D721Med (cell line): ENCODE measurements around the gene GATA6.

ENCODE experiments used
- DNase-seq: peaks from one replicate; pipeline ENCODE4 v3.0.0; 2011; ENCODE audit warnings: low spot score; ENCODE audit not compliant: insufficient read length
- FAIRE-seq: peaks from 2 replicates; lab custom pipeline; 2011; peaks lifted over from hg19 to GRCh38; lab: Jason Lieb, UNC
- TF ChIP-seq, protein P1 (sequence below): IDR thresholded peaks from 2 replicates; pipeline ENCODE4 v1.5.1; 2012; ENCODE audit warnings: mild to moderate bottlenecking, control low read depth; ENCODE audit not compliant: insufficient read depth; ENCODE audit errors: missing control alignments

The GATA6 gene

DNA sequence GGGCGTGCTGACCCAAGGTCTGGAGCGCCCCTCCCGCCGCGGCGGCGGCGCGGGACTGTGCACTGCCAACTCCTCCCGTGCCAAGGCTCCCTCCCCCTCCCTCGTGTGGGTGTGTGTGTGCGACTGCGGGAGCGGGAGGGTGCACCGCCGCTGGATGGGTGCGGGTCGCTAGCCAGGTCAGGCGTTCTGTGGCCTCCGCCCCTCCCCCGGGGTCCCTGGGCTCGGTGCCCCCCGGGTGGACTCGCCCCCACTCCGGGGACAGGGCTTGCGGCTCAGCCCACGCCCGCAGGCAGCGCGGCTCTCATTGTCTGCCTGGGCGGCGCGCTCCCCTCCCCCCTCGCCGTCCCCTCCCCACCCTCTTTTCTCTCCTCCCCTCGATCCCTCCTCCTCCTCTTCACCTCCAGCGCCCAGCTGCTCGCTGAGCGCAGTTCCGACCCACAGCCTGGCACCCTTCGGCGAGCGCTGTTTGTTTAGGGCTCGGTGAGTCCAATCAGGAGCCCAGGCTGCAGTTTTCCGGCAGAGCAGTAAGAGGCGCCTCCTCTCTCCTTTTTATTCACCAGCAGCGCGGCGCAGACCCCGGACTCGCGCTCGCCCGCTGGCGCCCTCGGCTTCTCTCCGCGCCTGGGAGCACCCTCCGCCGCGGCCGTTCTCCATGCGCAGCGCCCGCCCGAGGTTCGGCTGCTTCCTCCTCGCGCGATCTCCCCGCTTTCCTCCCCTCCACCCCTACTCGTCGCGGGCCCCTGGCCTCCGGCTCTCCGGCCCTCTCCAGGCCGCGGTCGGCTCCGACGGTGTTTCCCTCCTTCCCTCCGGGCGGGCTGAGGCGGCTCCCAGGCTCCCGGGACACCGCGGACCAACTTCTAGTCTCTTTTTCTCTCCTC is at the start of gene GATA6:
GATA6 (plus strand) TSS at position 579 of the 878 bp plus-strand sequence. CDS start 1,556 bp downstream, outside the sequence.
- DNase-seq (peak; percentile 46), FAIRE-seq (no peak)
- TF ChIP-seq, protein P1, sequence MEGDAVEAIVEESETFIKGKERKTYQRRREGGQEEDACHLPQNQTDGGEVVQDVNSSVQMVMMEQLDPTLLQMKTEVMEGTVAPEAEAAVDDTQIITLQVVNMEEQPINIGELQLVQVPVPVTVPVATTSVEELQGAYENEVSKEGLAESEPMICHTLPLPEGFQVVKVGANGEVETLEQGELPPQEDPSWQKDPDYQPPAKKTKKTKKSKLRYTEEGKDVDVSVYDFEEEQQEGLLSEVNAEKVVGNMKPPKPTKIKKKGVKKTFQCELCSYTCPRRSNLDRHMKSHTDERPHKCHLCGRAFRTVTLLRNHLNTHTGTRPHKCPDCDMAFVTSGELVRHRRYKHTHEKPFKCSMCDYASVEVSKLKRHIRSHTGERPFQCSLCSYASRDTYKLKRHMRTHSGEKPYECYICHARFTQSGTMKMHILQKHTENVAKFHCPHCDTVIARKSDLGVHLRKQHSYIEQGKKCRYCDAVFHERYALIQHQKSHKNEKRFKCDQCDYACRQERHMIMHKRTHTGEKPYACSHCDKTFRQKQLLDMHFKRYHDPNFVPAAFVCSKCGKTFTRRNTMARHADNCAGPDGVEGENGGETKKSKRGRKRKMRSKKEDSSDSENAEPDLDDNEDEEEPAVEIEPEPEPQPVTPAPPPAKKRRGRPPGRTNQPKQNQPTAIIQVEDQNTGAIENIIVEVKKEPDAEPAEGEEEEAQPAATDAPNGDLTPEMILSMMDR = peak; percentile 53

DNA sequence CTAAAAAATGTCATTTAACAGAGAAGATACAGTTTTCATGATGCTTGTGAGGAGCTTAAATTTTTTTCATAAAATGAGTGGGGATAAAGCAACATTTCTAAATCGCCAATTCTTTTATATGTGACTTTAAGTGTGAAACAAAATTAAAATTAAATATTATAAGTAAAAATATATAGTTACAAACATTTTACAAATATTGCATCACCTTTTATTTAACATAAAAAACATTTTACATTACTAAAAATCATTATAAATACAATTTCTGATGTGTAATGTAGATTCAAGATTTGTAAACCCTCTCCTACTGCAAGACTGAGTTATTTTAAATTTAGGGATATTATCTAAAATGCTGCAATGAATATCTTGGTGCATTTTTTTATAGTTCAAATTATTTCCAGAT is 44.4 kb upstream of the GATA6 start:
- TF ChIP-seq, protein P1 = no peak
- DNase-seq = no peak
- no peak for FAIRE-seq

DNA sequence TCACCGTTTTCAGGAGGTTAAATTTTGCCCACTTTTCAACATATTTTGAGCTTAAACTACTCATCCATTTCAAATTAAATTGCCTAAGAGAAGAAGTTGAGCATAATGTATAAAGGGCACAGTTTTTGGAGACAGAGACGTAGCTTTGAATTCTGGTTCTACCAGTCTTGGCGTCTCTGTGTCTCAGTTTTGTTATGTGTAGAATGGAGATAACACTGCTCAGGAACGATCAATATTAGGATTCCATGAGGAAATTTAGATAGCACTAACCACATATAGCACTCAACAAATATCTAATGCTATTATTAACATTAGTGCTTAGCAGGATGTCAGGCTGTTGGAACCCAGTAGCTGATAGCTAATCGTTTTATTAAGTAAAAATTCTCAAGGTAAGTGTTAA is 40.4 kb upstream of the GATA6 start:
- DNase-seq (no peak), FAIRE-seq (no peak)

DNA sequence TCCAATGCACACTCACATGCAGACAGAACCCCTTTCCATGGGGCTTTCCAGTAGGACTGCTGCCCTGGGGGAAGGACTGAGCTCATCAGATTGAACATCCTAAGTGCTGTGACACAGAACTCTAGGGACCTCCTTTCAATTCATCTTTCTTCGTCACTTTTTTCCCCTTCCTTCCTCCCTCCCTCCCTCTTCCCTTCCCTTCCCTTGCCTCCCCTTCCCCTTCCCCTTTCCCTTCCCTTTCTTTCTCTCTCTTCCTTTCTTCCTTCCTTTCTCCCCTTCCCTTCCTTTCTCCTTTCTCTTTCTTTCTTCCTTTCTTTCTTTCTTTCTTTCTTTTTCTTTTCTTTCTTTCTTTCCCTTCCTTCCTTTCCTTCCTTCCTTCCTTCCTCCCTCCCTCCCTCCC is 39.6 kb upstream of the GATA6 start:
- no peak for DNase-seq
- no peak for FAIRE-seq
- TF ChIP-seq, protein P1 = no peak

More for the DNA sequence above, 40.4 kb upstream of the GATA6 start:
- TF ChIP-seq, protein P1 = no peak

DNA sequence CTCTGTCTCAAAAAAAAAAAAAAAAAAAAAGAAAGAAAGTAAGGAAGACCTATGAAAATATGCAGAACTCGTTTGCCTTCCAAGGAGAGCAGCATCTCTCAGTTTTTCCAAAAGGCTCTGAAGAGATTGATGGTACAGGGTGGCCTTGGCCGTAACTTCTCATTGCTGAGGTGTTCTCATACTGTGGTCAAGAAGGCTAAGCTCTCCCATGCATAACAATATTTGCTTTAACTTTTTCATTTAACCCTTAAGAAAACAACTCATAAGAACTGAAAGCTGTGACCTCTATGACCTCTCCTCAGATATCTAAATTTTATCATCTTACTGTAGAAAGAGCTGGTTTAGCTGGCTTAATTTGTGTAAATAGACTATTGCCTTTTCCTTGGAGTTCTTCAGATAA is 37.1 kb upstream of the GATA6 start:
- DNase-seq (no peak), FAIRE-seq (no peak)
- TF ChIP-seq, protein P1 = no peak

DNA sequence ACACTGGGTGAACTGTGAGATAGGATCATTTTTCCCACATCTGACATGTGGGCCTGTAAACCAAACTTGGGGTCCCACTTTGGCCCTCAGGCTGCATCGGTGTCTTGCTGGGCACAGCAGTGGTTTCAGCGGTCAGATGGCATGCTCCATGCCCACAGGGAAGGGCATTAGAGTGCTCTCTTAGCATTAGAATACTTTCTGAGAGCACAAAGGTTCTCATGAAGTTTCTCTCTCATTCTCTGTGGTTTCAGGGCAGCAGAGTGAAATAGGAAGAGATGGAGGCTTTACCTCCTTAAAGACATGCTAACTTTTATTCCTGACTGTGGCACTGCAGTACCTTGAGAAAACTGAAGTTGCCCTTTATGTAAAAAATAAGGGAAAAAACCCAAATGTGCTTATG is 36.6 kb upstream of the GATA6 start:
- no peak for FAIRE-seq
- DNase-seq = no peak
- TF ChIP-seq, protein P1 = no peak

DNA sequence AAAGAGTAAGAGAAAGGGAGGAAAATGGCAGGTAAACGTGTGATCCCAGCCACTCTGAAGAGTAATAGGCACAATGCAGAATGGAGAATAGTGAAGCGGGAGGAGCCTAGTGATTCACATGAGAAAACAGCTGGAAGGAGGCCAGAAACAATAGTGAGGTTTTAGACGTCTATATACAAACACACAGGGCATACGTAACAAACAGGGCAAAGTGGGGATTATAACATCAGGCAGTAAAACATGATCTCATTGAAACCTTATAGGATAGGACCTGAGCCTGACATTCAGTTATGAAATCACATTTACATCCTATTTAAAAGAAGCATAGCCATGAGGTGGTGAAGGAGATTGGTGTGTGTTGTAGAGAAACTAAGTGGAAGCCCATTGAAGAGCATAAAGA is 33.0 kb upstream of the GATA6 start:
- FAIRE-seq = no peak
- DNase-seq = no peak
- TF ChIP-seq, protein P1 = no peak
